Embryonic facial prominence (tissue), 1 donor: ENCODE measurements around the gene MAN2C1.
A peak's percentile ranks its signal among the peaks of the same experiment; 100 is the strongest.
"Not testable (repeated sequence)": the region's sequence is repeated elsewhere in the genome, so short reads cannot be mapped to it uniquely, and the experiment has no call there.

Experiments
- DNase-seq: peaks from one replicate; pipeline ENCODE4 v3.0.0-alpha.2; 2016; ENCODE audit errors: extremely low spot score

The MAN2C1 gene

DNA sequence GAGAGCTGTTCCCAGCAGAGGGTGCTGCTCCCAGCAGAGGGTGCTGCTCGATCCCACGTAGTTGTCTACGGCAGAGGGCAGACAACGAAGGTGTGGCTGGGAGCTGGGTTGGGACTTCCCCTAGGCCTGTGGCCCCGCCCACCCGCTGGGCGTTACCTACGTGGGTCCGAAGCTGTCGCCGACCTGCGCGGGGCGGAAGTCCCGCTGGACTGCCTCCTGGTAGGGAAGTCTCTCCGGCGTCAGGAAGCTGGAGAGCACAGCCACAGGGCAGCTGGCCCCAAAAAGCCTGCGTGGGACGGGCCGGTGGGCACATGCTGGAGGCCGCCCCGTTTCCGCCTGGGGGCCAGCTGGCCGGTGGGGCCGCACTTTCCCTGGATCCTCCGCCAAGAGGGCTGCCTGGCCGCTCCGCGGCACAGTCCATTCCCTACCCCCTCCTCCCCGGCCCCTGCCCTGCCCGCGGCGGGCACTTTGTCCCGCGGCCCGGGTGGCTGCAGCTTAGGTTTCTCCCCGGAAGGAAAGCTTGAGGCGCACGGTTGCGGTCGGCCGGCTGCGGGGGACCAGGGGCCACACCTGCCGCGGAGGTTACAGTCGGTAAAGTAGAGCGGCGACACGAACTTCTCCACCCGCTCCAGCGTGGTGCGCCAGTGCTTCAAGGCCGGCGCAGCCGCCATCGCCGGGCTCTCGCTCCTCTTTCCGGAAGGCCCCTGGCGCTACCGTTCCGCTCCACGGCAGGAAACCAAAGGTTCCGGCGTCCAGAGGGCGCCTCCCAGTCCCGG lies at the start of gene MAN2C1:
Gene MAN2C1, minus strand, starts transcription at position 695 of the 776 bp plus-strand sequence. Its CDS starts 24 bp downstream, at position 671.
- peak; percentile 77 for DNase-seq

GRCh38 chr15:75416584-75416983 lies 48.2 kb upstream of the MAN2C1 start:
- DNase-seq = no peak

GRCh38 chr15:75410196-75410595 lies 41.8 kb upstream of the MAN2C1 start:
- DNase-seq = no peak

DNA sequence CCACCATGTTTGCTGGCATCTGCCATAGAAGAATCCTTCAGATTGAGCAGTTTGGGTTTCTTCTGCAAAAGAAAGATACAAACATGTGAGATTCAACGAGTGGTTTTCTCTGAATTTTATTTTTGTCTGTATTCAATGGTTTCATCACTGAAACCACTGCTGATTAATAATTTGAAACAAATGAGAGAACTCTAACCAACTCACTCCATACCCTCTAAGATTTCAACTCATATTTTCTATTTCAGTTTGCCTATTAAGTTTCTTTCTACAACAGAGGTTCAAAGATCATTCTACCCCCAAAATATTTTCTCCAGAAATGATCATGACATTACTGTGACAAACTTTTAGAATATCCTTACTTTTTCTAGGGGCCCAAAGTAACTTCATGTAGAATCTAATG lies 38.7 kb upstream of the MAN2C1 start:
- no peak for DNase-seq

GRCh38 chr15:75403892-75404291 lies 35.5 kb upstream of the MAN2C1 start:
- no peak for DNase-seq

GRCh38 chr15:75397494-75397893 lies 29.1 kb upstream of the MAN2C1 start:
- no peak for DNase-seq

DNA sequence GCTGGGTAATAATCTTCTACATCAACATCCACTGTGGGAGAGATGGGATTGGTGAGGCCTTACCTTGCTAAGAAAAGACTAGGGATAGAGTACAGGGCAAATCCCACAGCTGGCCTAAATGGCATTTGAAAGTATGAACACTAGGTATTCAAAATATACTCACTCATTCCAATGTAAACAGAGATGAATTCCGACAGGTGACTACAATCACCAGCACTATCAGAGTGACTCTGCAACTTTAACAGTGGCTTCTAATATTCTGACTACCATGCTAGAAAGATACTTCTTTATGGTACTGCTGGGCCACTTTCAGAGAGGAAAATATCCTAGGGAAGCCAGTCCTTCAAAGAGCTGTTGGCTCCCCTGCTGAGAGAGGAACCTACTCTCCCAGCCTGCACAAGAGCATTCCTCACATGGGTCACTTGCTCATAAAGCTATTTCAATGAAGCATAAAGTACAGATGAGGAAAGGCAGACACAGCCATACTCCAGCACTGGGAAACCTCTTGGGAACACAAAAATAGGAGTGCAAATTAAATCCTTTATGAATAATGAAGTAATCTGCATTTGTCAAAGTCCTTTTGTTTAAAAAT lies 21.5 kb upstream of the MAN2C1 start:
- DNase-seq = no peak

GRCh38 chr15:75383986-75384385 lies 15.6 kb upstream of the MAN2C1 start:
- DNase-seq = not testable (repeated sequence)

DNA sequence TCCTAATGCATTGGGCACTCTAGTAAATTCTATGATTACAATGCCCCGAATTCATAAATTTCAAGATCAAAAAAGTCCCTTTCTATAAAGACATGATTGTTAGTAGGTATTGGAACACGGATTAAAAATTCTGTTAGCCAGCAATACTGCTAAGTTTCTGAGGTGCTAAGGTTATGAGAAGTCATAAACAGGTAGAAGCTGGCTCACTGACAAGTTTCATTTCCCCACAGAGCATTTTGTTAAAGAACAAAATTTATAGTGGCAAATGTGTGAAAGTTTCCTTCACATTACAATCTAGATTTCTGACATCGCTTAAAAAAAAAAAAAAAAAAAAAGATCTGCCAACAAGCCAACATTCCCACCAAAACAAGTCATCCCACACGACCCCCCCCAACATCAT lies 12.4 kb upstream of the MAN2C1 start:
- no peak for DNase-seq

GRCh38 chr15:75371901-75372688 lies 3.7 kb upstream of the MAN2C1 start:
- no peak for DNase-seq

DNA sequence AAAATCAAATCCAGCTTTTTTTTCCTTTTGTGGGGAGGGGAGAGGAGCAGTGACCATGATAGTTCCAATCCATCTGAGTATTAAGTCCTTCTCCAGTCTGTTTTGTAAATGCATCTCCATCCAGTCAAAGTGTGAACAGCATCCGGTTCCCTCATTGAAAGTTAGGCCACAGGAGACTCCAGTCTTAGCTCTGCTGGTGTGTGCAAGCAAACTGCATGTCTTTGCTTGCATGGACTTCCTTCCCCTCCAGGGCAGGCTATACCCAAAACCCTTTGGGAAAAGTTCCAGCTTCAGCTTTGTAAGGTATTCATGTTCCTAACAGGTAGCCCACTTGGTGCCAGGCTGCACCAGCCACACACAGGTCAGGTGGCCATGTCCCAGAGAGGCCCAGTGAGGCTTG lies 3.1 kb upstream of the MAN2C1 start:
- no peak for DNase-seq

- no peak for DNase-seq
These were observed 1.6 kb upstream of the MAN2C1 start for GRCh38 chr15:75369897-75370581.

DNA sequence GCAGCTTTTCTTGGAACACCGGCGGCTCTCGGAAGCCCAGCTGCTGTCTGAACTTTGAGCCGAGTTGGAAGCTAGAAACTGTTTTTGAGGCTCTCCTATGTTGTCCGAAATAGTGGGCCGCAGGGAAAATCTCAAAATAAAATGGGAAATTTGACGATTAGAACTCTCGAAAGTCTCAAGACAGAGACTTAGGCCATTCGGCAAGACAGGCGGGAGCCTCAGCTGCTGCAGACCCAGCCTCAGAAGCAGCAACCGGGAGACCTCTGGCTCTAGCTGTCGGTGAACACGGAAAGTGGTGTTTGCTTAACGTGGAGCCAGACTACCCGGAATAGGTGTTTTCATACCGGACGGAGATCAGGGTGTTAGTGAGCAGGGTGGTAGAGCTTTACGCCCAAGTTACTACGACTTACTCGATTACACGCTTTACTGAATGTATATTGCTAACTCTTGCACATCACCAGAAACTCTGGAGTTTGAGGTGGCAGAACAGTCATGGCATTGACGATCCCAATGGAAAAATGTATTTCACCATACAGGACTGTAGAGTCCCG lies 357 bp upstream of the MAN2C1 start:
- DNase-seq = no peak

DNA sequence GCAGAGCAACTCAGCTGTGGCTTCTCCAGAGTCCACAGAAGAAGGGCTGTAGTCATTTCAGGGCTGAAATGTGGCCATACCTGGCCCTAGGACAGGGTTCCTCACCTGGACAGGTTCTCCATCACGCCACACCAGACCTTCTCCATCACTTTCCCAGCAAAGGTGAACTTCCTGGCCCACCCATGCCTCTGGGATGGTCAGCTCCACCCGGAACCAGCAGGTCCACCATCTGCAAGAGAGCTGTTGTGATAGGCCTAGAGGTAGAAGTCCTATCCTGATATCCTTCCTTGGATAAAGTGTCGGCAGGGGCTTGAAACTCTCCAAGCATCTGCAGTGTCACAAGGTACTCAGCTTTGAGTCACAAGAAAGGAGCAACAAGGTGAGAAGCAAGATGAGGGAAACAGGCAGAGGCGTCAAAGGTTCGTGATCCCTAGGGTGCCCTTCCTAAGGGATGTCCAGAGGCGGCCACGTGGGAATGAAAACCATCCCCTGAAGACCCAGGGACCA lies 948 bp downstream of the MAN2C1 start:
- no peak for DNase-seq

DNA sequence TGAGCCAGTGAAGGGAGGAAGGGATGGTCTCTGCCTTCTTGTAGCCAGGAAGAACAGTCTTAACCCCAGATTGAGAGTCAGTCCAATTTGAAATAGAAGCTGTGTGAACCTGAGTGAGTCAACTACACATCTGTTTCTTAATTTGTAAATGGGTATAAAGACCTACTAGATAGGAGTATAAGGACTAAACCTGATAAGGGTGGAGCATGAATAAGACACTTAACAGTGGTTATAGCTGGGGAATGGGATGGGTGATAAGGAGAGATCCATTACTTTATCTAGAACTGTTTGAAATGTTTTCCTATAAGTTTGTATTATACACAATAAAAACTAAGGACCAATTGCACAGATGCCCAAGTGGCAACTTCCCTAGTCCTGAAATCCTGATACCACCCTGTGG lies 1.4 kb downstream of the MAN2C1 start:
- DNase-seq = no peak

GRCh38 chr15:75366163-75366562 lies 2.2 kb downstream of the MAN2C1 start:
- no peak for DNase-seq

- no peak for DNase-seq
These were observed 3.5 kb downstream of the MAN2C1 start for GRCh38 chr15:75364881-75365280.

DNA sequence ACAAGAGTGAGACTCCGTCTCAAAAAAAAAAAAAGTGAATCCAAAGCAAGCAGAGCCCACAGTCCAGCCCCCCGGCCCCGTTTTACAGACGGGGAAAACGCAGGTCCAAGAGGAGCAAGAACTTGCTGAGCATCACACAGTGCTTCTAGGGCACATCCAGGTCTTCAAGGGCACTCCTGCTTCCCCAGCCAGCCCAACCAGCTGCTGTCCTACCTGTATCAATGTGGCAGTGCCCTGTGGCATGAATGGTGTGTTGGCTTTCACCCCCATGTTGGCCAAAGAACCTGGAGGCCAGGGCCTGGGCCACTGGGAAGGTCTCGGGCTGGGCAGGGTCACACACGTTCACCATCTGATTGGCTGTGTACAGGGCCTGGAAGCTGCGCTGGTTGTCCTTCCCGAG lies 4.6 kb downstream of the MAN2C1 start:
- no peak for DNase-seq

DNA sequence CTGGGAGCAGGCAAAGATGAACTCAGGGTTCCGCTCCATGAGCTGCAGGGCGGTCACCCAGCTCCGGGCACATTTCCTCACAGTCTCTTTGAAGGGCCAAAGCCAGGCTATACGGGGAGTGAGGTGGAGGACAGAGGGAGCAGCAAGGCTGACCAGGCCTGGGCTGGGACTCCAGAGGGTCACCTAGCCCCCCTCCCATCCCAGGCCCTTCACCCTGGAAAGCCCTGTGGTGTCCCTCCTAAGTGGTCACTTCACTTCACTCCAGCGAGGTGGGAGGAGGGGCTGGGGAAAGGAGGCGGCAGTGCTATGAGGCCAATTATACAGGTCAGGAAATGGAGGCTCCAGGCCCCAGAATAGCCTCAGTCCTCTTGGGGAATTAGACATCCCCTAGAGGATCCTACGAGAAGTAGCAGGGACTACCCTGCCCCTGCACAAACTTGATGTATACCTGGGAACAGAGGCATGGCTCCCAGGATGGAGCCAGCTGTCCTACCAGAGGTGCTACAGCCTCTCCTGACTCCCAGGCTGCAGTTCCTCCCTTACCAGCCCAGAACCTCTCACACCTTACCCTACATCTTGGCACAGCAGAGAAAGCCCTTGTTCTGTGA lies 5.7 kb downstream of the MAN2C1 start:
- DNase-seq = no peak

GRCh38 chr15:75361989-75362641 lies 6.3 kb downstream of the MAN2C1 start:
- DNase-seq = no peak
